BE2C (cell line): ENCODE results near the gene STXBP2.
A peak's percentile ranks its signal among the peaks of the same experiment; 100 is the strongest.

Experiments used
- DNase-seq: peaks from one replicate; pipeline ENCODE4 v3.0.0-alpha.2; 2020
- H3K27me3 ChIP-seq: fragments of 250-450 bp; sonication (Bioruptor Pico); 2 replicates; pipeline ENCODE4 v1.5.1; 2020; ENCODE audit warnings: mild to moderate bottlenecking
- H3K36me3 ChIP-seq: fragments of 250-450 bp; sonication (Bioruptor Pico); 2 replicates; pipeline ENCODE4 v1.5.1; 2020; ENCODE audit warnings: mild to moderate bottlenecking
- H3K4me1 ChIP-seq: fragments of 250-450 bp; sonication (Bioruptor Pico); 2 replicates; pipeline ENCODE4 v1.5.1; 2020
- H3K4me3 ChIP-seq: 2 replicates; pipeline ENCODE4 v1.5.1; 2011; ENCODE audit warnings: low read depth, low read length
- H3K9me3 ChIP-seq: fragments of 250-450 bp; sonication (Bioruptor Pico); 2 replicates; pipeline ENCODE4 v1.5.1; 2020
- TF ChIP-seq, protein P1 (sequence below): IDR thresholded peaks from 2 replicates; pipeline ENCODE4 v1.5.1; 2012; ENCODE audit warnings: mild to moderate bottlenecking, low read depth, low read length

The STXBP2 gene

DNA sequence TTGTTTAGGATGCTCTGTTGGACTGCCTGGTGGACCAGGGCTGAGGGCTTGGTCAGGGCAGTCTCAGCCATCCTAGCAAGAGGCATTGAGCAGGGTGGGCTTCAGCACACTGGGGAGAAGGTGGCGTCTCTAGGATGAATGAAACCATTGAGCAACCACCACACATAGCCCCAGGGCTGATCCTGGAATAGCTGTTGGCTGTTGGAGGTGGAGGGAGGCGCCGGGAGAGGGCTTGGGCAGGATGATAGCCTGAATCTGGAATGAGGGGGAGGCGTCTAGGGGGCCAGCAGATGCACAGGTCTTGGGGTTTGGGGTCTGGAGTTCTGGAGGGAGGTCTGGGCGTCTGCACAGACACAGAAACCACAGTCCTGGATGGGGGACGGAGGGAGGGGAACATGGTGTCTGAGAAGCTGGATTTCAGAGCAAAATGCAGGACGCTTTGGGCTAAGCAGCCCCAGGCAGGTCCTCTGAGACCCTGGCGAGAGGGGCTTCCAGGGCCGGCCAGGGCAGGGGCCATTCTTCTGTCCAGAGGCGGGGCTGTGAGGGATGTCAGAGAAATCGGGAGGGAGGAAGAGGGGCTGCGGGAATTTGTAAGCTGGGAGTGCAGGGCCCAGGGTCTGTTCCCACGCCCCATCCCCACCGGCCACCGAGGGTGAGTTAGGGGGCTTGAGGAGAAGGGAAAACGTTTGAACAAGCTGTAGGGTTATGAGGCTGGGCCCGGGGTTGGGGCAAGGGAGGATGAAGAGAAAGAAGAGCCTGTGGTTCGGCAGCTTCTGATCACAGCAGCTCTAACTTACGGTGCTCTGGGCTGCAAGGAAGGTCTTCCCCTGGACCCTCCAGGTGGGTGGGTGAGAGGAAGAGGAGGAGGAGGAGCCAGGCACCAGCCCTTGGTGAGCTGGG, 48.9 kb downstream of the STXBP2 start:
- Histone ChIP-seq H3K36me3 (peaks cover 11% of the 10 kb centered on the region), H3K4me1 (no peaks in the 10 kb centered on the region), H3K27me3 (no peaks in the 10 kb centered on the region), H3K4me3 (no peak overlapping the region), H3K9me3 (no peaks in the 10 kb centered on the region)
- TF ChIP-seq, protein P1, sequence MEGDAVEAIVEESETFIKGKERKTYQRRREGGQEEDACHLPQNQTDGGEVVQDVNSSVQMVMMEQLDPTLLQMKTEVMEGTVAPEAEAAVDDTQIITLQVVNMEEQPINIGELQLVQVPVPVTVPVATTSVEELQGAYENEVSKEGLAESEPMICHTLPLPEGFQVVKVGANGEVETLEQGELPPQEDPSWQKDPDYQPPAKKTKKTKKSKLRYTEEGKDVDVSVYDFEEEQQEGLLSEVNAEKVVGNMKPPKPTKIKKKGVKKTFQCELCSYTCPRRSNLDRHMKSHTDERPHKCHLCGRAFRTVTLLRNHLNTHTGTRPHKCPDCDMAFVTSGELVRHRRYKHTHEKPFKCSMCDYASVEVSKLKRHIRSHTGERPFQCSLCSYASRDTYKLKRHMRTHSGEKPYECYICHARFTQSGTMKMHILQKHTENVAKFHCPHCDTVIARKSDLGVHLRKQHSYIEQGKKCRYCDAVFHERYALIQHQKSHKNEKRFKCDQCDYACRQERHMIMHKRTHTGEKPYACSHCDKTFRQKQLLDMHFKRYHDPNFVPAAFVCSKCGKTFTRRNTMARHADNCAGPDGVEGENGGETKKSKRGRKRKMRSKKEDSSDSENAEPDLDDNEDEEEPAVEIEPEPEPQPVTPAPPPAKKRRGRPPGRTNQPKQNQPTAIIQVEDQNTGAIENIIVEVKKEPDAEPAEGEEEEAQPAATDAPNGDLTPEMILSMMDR, result no peak
- DNase-seq, result peak; percentile 35

DNA sequence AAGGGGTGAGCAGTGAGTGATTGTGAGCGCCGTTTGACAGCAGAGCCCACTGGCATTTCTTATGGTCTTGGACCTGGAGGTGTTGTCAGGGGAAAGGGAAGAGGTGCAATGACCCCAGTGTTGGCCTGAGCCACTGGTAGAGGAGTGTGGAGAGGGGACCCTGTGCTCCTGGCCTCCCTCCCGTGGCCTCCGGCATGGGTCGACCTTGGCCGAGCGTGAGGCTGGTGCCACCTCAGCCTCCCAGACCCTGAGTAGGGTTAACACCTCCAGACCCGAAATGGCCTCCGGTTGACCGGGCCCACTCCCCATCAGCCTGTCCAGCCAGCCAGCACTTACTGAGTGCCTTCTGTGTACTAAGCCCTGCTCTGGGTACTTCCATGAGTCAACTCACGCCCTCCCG, 50.3 kb downstream of the STXBP2 start:
- H3K4me3 ChIP-seq, result no peak overlapping the region
- TF ChIP-seq, protein P1, result no peak
- DNase-seq, result no peak

DNA sequence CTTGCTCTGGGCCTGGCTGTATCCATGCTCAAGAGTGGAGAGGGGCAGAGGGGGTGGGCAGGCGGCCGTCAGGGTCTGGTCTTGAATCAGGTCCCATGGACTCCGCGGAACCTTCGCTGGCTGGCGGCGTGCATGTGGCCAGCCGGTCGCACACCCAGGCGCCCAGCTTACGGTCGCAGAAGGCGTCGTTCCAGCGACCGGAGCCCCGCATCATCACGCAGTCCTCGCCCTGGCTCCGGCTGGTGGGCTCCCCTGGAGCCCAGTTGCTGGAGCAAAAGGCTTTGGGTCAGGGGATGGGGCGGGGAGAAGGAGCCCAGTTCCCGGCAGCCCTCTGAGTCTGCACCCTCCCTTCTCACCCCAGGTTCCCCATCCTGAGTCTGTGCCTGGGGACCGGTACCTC, 52.3 kb downstream of the STXBP2 start:
- Histone ChIP-seq H3K4me1 (no peaks in the 10 kb centered on the region), H3K27me3 (no peaks in the 10 kb centered on the region), H3K36me3 (no peaks in the 10 kb centered on the region), H3K9me3 (no peaks in the 10 kb centered on the region; the same call in 1 of the 2 replicates), H3K4me3 (no peak overlapping the region)
- DNase-seq, result no peak
- TF ChIP-seq, protein P1, result no peak

More for the DNA sequence above, 50.3 kb downstream of the STXBP2 start:
- Histone ChIP-seq H3K4me1 (no peaks in the 10 kb centered on the region), H3K36me3 (peaks cover 11% of the 10 kb centered on the region), H3K9me3 (no peaks in the 10 kb centered on the region; the same call in 1 of the 2 replicates), H3K27me3 (no peaks in the 10 kb centered on the region)

DNA sequence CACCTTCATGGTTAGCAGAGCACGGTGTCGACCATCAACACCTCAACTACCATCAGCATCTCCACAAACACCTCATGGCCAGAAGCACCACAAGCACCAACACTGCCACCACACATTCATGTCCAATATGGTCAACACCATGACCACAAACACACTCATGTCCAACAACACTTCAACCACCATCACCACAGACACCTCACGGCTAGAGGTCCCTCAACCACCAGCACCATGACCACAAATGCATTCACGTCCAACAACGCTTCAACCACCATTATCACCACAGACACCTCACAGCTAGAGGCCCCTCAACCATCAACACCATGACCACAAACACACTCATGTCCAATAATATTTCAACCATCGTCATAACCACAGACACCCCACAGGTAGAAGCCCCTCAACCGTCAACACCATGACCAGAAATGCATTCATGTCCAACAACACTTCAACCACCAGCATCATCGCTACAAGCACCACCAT, 53.9 kb downstream of the STXBP2 start:
- no peaks in the 10 kb centered on the region for H3K4me1 ChIP-seq
- no peaks in the 10 kb centered on the region for H3K27me3 ChIP-seq
- no peak overlapping the region for H3K4me3 ChIP-seq
- DNase-seq, result no peak
- H3K9me3 ChIP-seq, result no peaks in the 10 kb centered on the region; the same call in 1 of the 2 replicates
- no peaks in the 10 kb centered on the region for H3K36me3 ChIP-seq
- TF ChIP-seq, protein P1, result no peak

DNA sequence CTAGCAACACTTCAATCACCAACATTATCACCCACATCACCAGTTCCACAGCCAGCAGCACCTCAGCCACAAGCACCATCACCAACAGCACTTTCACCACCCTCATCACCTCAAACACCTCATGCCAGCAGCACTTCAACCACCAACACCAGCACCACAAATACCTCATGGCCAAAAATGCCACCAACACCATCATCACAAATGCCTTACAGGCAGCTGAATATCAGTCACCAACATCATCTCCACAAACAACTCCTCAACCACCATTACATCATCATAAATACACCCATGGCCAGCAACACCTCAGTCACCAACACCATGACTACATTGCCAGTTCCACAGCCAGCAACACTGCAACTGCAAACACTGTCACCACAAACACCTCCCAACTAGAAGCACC, 54.6 kb downstream of the STXBP2 start:
- Histone ChIP-seq H3K27me3 (peaks cover under 1% of the 10 kb centered on the region; the same call in 1 of the 2 replicates), H3K36me3 (no peaks in the 10 kb centered on the region), H3K4me3 (no peak overlapping the region), H3K9me3 (no peaks in the 10 kb centered on the region; the same call in 1 of the 2 replicates), H3K4me1 (no peaks in the 10 kb centered on the region)
- no peak for DNase-seq
- TF ChIP-seq, protein P1, result no peak
